ENCODE measurements around the gene NLN.

Gene NLN

GRCh38 chr5:65837139-65837538 is 115.1 kb downstream of the NLN start:
- no peaks in the 10 kb centered on the region for H3K9me3 ChIP-seq (ENCODE audit: control insufficient read depth, insufficient read depth, low read depth, low read length)
- peaks cover 9% of the 10 kb centered on the region for H3K4me1 ChIP-seq (ENCODE audit: control insufficient read depth, insufficient read depth, low read length)
- no peak for TF ChIP-seq ZBTB11 (tag by site-specific recombination; conservative IDR thresholded peaks at IDR 0.05; ENCODE audit: low read depth)
- no peak for TF ChIP-seq AEBP2 (tag by site-specific recombination; IDR thresholded peaks at IDR 0.05; ENCODE audit: borderline replicate concordance)
- TF ChIP-seq ZSCAN18 (tag by site-specific recombination; IDR thresholded peaks at IDR 0.05): no peak
- no peak for TF ChIP-seq ZNF830 (tag by site-specific recombination; IDR thresholded peaks at IDR 0.05; ENCODE audit: low read depth)
- no peak for TF ChIP-seq ZBTB21 (tag by site-specific recombination; IDR thresholded peaks at IDR 0.05)
- TF ChIP-seq GFI1B (tag by site-specific recombination; IDR thresholded peaks at IDR 0.05): no peak
- TF ChIP-seq KLF8 (tag by site-specific recombination; IDR thresholded peaks at IDR 0.05): no peak
- TF ChIP-seq PRDM2 (tag by site-specific recombination; IDR thresholded peaks at IDR 0.05; ENCODE audit: borderline replicate concordance): no peak
- TF ChIP-seq KLF10 (tag by site-specific recombination; IDR thresholded peaks at IDR 0.05): no peak
- TF ChIP-seq ZNF664 (tag by site-specific recombination; IDR thresholded peaks at IDR 0.05): no peak
- TF ChIP-seq ZNF324 (tag by site-specific recombination; IDR thresholded peaks at IDR 0.05): no peak
- TF ChIP-seq ZNF544 (tag by site-specific recombination; IDR thresholded peaks at IDR 0.05): no peak
- TF ChIP-seq SCRT2 (tag by site-specific recombination; IDR thresholded peaks at IDR 0.05): no peak
- no peak for TF ChIP-seq ZNF548 (tag by site-specific recombination; IDR thresholded peaks at IDR 0.05)
- no peak for TF ChIP-seq ZNF302 (tag by site-specific recombination; IDR thresholded peaks at IDR 0.05; ENCODE audit: low read depth)
- TF ChIP-seq KLF17 (tag by site-specific recombination; IDR thresholded peaks at IDR 0.05): no peak
- no peak for TF ChIP-seq ZNF214 (tag by site-specific recombination; IDR thresholded peaks at IDR 0.05; ENCODE audit: borderline replicate concordance)
- no peak for TF ChIP-seq ZXDB (tag by site-specific recombination; IDR thresholded peaks at IDR 0.05)
- TF ChIP-seq ZNF292 (tag by site-specific recombination; IDR thresholded peaks at IDR 0.05; ENCODE audit: borderline replicate concordance, low read depth): no peak
- ChIA-PET CTCF (no interaction called here), POLR2A (no interaction called here)
- no peak overlapping the region for H3K4me3 ChIP-seq (ENCODE audit: low read depth, low read length)
- H3K27ac ChIP-seq (ENCODE audit: extremely low read depth, low read depth, low read length): no peak overlapping the region
- no peaks in the 10 kb centered on the region for H3K36me3 ChIP-seq (ENCODE audit: control insufficient read depth in 2 of 2, insufficient read depth in 1 of 2, low read length in 2 of 2)
